ENCODE data around the gene SETD7.

GRCh38 chr4:139584013-139584412 is 28.0 kb upstream of the SETD7 start:
- TF ChIP-seq POLR2A (IDR thresholded peaks at IDR 0.05) = no peak
- TF ChIP-seq, protein P1, sequence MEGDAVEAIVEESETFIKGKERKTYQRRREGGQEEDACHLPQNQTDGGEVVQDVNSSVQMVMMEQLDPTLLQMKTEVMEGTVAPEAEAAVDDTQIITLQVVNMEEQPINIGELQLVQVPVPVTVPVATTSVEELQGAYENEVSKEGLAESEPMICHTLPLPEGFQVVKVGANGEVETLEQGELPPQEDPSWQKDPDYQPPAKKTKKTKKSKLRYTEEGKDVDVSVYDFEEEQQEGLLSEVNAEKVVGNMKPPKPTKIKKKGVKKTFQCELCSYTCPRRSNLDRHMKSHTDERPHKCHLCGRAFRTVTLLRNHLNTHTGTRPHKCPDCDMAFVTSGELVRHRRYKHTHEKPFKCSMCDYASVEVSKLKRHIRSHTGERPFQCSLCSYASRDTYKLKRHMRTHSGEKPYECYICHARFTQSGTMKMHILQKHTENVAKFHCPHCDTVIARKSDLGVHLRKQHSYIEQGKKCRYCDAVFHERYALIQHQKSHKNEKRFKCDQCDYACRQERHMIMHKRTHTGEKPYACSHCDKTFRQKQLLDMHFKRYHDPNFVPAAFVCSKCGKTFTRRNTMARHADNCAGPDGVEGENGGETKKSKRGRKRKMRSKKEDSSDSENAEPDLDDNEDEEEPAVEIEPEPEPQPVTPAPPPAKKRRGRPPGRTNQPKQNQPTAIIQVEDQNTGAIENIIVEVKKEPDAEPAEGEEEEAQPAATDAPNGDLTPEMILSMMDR (IDR thresholded peaks at IDR 0.05) = no peak

Data from Peyer's patch (tissue), 4 donors.